GM19452 (cell line): Measurements from ENCODE around the gene UNC93A.
A peak's percentile ranks its signal among the peaks of the same experiment; 100 is the strongest.
"Not testable (repeated sequence)": the region's sequence is repeated elsewhere in the genome, so short reads cannot be mapped to it uniquely, and the experiment has no call there.

ENCODE experiments used
- ATAC-seq: cut with Tn5 transposase; IDR thresholded peaks from one replicate; pipeline ENCODE4 v1.9.1; 2021; ENCODE audit not compliant: unreplicated experiment

Gene UNC93A

GRCh38 chr6:167270499-167271311, 20.4 kb upstream of the UNC93A start:
- no peak for ATAC-seq

- no peak for ATAC-seq
These were observed 19.0 kb upstream of the UNC93A start for GRCh38 chr6:167272151-167272550.

GRCh38 chr6:167272696-167273379, 18.3 kb upstream of the UNC93A start:
- no peak for ATAC-seq

- no peak for ATAC-seq
These were observed 16.8 kb upstream of the UNC93A start for GRCh38 chr6:167274270-167274669.

- ATAC-seq: no peak
These were observed 16.1 kb upstream of the UNC93A start for GRCh38 chr6:167275001-167275400.

GRCh38 chr6:167275436-167275835, 15.7 kb upstream of the UNC93A start:
- ATAC-seq: no peak

- no peak for ATAC-seq
These were observed 14.2 kb upstream of the UNC93A start for GRCh38 chr6:167276772-167277533.

- not testable (repeated sequence) for ATAC-seq
These were observed 12.8 kb upstream of the UNC93A start for GRCh38 chr6:167278173-167278940.

- ATAC-seq: no peak
These were observed 11.2 kb upstream of the UNC93A start for GRCh38 chr6:167279766-167280446.

GRCh38 chr6:167280466-167280865, 10.6 kb upstream of the UNC93A start:
- ATAC-seq: not testable (repeated sequence)

GRCh38 chr6:167282165-167282564, 8.9 kb upstream of the UNC93A start:
- ATAC-seq: no peak

GRCh38 chr6:167284565-167284964, 6.5 kb upstream of the UNC93A start:
- ATAC-seq: not testable (repeated sequence)

GRCh38 chr6:167285077-167285770, 5.9 kb upstream of the UNC93A start:
- no peak for ATAC-seq

- no peak for ATAC-seq
These were observed 3.5 kb upstream of the UNC93A start for GRCh38 chr6:167287513-167288048.

- peak; percentile 89 for ATAC-seq
These were observed 2.4 kb upstream of the UNC93A start for GRCh38 chr6:167288591-167289225.

GRCh38 chr6:167289291-167289690, 1.8 kb upstream of the UNC93A start:
- ATAC-seq: not testable (repeated sequence)

GRCh38 chr6:167291623-167292300, 647 bp downstream of the UNC93A start:
- ATAC-seq: no peak

- ATAC-seq: no peak
These were observed 1.4 kb downstream of the UNC93A start for GRCh38 chr6:167292301-167293087.
